GM19023 (cell line): ENCODE measurements around the gene DSG1.
"Not testable (repeated sequence)": the region's sequence is repeated elsewhere in the genome, so short reads cannot be mapped to it uniquely, and the experiment has no call there.

Experiments used
- ATAC-seq: cut with Tn5 transposase; IDR thresholded peaks from one replicate; pipeline ENCODE4 v1.9.1; 2021; ENCODE audit warnings: mild to moderate bottlenecking, moderate library complexity; ENCODE audit not compliant: unreplicated experiment

DSG1 gene

GRCh38 chr18:31329787-31330438 is 12.0 kb downstream of the DSG1 start:
- ATAC-seq = no peak

GRCh38 chr18:31343454-31343853 is 25.5 kb downstream of the DSG1 start:
- no peak for ATAC-seq

- not testable (repeated sequence) for ATAC-seq
Measured at GRCh38 chr18:31353336-31353735, 35.4 kb downstream of the DSG1 start.

GRCh38 chr18:31354990-31355389 is 37.0 kb downstream of the DSG1 start:
- ATAC-seq = no peak

- no peak for ATAC-seq
Measured at GRCh38 chr18:31356025-31356424, 38.1 kb downstream of the DSG1 start.

- ATAC-seq = no peak
Measured at GRCh38 chr18:31364190-31364589, 46.2 kb downstream of the DSG1 start.

GRCh38 chr18:31369478-31369877 is 51.5 kb downstream of the DSG1 start:
- ATAC-seq = no peak

GRCh38 chr18:31371989-31372388 is 54.0 kb downstream of the DSG1 start:
- ATAC-seq = no peak

- no peak for ATAC-seq
Measured at GRCh38 chr18:31373641-31374040, 55.7 kb downstream of the DSG1 start.

GRCh38 chr18:31376477-31376876 is 58.5 kb downstream of the DSG1 start, which contains the start of gene DSG4:
Gene DSG4 (plus strand): TSS chr18:31376777. CDS start chr18:31376912, 135 bp downstream.
- no peak for ATAC-seq

GRCh38 chr18:31380912-31381311 is 63.0 kb downstream of the DSG1 start:
- no peak for ATAC-seq

GRCh38 chr18:31382107-31382506 is 64.1 kb downstream of the DSG1 start:
- ATAC-seq = no peak

GRCh38 chr18:31386741-31387140 is 68.8 kb downstream of the DSG1 start:
- ATAC-seq = no peak

GRCh38 chr18:31393286-31393685 is 75.3 kb downstream of the DSG1 start:
- no peak for ATAC-seq

GRCh38 chr18:31396796-31397612 is 79.0 kb downstream of the DSG1 start:
- no peak for ATAC-seq

- ATAC-seq = no peak
Measured at GRCh38 chr18:31398191-31398590, 80.2 kb downstream of the DSG1 start.

- ATAC-seq = no peak
Measured at GRCh38 chr18:31399306-31400032, 81.5 kb downstream of the DSG1 start.

- ATAC-seq = no peak
Measured at GRCh38 chr18:31401156-31402025, 83.4 kb downstream of the DSG1 start.

- no peak for ATAC-seq
Measured at GRCh38 chr18:31402026-31402373, 84.0 kb downstream of the DSG1 start.

GRCh38 chr18:31403409-31403808 is 85.4 kb downstream of the DSG1 start:
- ATAC-seq = no peak
